Measurements from ENCODE around the gene PRDM2. TPM values are rescaled to one million over a fixed set of nuclear protein-coding genes. Genes with fewer than 3 reads are reported as not detected.
A peak's percentile ranks its signal among the peaks of the same experiment; 100 is the strongest.

PRDM2 gene
- total RNA-seq, 1 experiment from 2014 or later = 64.2 TPM

DNA sequence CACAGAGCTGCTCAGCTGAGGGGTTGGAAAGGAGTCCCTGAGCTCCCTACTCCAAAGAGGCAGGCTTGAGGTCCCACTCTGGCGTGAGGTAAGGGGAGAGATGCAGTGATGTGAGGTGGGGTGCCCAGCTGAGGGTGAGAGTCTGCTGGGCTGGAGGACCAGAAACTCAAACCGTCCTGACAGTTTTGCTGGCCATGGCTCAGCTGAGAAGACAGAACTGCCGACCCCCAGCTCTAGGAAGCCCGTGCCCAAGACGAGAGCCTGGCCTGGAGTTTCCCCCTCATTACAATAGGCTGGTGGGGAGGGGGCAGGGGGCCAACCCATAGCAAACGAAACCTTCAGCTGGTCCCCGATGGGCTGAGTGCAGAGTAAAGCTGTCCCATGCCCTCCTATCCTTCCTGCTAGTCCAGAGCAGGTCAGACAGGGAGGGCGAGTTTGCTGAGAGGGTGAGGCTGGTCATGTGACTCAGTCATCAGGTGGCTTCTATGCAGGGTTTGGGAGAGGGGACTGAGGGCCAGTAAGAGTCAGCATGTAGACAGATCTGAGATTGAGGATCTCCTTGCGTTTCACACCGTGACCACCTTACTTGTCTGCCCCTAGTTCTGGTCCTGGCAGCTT is 129.3 kb downstream of the PRDM2 start:
- intact Hi-C loops (cut with micrococcal nuclease; ENCODE audit: unreplicated experiment) = loop anchor here (2.0 to 5.0 kb wide), 2 partner anchors 132 to 162 kb away; no protein-coding TSS in a partner anchor
- ChIA-PET CTCF (no interaction called here), POLR2A (ENCODE audit: low non-redundant PET) (interaction anchor here (0.6 kb wide), 2 partner anchors 135 to 1428 kb away, joined by 3 read pairs; no protein-coding TSS in a partner anchor)
- Histone ChIP-seq H3K4me1 (ENCODE audit: insufficient read depth, low read length, poor library complexity, severe bottlenecking) (no peaks in the 10 kb centered on the region), H3K27me3 (replicated peaks; ENCODE audit: insufficient read depth, low read depth, low read length, poor library complexity) (no peaks in the 10 kb centered on the region), H3K9me3 (ENCODE audit: low read depth, low read length, poor library complexity, severe bottlenecking) (no peaks in the 10 kb centered on the region), H3K4me3 (ENCODE audit: low read depth, low read length, poor library complexity, severe bottlenecking) (no peak overlapping the region), H3K36me3 (ENCODE audit: insufficient read depth, low read length, poor library complexity, severe bottlenecking) (no peaks in the 10 kb centered on the region), H3K27ac (ENCODE audit: low read depth, low read length, poor library complexity, severe bottlenecking) (no peak overlapping the region)
- no peak for DNase-seq (ENCODE audit: low spot score)
- no TSS peak for BruUV-seq (replicated peaks)
- TF ChIP-seq, protein P1, sequence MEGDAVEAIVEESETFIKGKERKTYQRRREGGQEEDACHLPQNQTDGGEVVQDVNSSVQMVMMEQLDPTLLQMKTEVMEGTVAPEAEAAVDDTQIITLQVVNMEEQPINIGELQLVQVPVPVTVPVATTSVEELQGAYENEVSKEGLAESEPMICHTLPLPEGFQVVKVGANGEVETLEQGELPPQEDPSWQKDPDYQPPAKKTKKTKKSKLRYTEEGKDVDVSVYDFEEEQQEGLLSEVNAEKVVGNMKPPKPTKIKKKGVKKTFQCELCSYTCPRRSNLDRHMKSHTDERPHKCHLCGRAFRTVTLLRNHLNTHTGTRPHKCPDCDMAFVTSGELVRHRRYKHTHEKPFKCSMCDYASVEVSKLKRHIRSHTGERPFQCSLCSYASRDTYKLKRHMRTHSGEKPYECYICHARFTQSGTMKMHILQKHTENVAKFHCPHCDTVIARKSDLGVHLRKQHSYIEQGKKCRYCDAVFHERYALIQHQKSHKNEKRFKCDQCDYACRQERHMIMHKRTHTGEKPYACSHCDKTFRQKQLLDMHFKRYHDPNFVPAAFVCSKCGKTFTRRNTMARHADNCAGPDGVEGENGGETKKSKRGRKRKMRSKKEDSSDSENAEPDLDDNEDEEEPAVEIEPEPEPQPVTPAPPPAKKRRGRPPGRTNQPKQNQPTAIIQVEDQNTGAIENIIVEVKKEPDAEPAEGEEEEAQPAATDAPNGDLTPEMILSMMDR (conservative IDR thresholded peaks at IDR 0.05; ENCODE audit: low read depth, low read length) = peak; percentile 32; the same call in 1 of the 2 replicates
- TF ChIP-seq EZH2 (IDR thresholded peaks at IDR 0.05; ENCODE audit: borderline replicate concordance, low read depth, low read length, poor library complexity, severe bottlenecking) = no peak

DNA sequence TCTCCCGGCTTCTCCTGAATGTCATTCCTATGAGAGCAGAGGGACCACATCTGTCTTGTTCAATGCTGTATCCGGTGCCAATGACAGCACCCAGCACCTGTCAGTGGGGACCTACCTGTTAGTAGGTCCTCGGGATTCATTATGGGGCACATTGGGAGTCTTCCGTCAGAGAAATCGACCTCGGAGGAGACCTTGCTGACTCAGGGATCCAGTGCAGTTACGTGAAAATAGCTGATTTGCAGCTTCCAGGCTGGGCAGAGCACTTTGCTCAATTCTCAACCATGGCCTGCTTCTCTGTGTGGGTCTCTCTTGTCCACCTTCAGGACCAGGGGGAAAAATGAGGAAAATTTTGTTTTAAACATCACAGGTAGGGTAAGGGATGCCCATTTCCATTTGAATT is 130.2 kb downstream of the PRDM2 start:
- no peaks in the 10 kb centered on the region for H3K9me3 ChIP-seq (ENCODE audit: low read depth, low read length, poor library complexity, severe bottlenecking)
- no peak overlapping the region for H3K4me3 ChIP-seq (ENCODE audit: low read depth, low read length, poor library complexity, severe bottlenecking)
- H3K36me3 ChIP-seq (ENCODE audit: insufficient read depth, low read length, poor library complexity, severe bottlenecking) = no peaks in the 10 kb centered on the region
- DNase-seq (ENCODE audit: low spot score) = no peak
- CTCF ChIA-PET = interaction anchor here (0.6 kb wide), 2 partner anchors 126 to 239 kb away, joined by 4 read pairs; no protein-coding TSS in a partner anchor
- intact Hi-C loops (cut with micrococcal nuclease; ENCODE audit: unreplicated experiment) = no loop called here
- POLR2A ChIA-PET (ENCODE audit: low non-redundant PET) = no interaction called here
- H3K27ac ChIP-seq (ENCODE audit: low read depth, low read length, poor library complexity, severe bottlenecking) = no peak overlapping the region
- no peak for TF ChIP-seq EZH2 (IDR thresholded peaks at IDR 0.05; ENCODE audit: borderline replicate concordance, low read depth, low read length, poor library complexity, severe bottlenecking)
- TF ChIP-seq, protein P1 (conservative IDR thresholded peaks at IDR 0.05; ENCODE audit: low read depth, low read length) = no peak
- H3K4me1 ChIP-seq (ENCODE audit: insufficient read depth, low read length, poor library complexity, severe bottlenecking) = no peaks in the 10 kb centered on the region
- no TSS peak for BruUV-seq (replicated peaks)
- H3K27me3 ChIP-seq (replicated peaks; ENCODE audit: insufficient read depth, low read depth, low read length, poor library complexity) = no peaks in the 10 kb centered on the region

DNA sequence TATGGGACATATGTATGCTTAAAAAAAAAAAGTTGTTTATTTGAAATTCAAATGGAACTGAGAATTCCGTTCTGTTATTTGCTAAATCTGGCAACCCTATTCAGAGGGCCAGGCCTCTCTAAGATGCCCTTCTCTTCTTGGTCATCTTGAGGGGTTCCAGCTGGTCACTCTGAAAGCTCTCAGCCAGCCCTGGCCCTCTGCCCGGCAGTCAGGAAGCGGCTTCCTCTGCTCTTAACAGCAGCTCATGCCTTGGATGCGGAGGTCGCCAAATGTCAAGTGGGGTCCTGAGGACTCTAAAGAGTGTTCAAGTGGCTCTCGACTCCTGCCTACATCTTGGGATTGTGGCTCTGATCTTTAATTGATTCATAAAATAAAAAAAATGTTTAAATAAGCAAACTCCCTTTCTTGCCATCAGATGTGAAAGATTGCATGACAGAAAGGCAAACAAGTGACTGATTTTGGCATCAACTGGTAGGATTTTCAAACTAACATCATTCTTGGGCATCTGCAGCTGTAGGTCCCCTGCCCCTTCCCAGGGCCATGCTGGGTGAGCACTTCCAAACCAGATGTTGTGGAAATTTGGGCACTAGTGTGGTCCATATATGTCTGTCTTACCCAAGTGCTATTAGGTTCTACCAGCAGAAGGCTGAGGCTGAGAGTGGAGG is 130.8 kb downstream of the PRDM2 start:
- TF ChIP-seq, protein P1 (conservative IDR thresholded peaks at IDR 0.05; ENCODE audit: low read depth, low read length) = no peak
- no peak for TF ChIP-seq EZH2 (IDR thresholded peaks at IDR 0.05; ENCODE audit: borderline replicate concordance, low read depth, low read length, poor library complexity, severe bottlenecking)
- Histone ChIP-seq H3K4me1 (ENCODE audit: insufficient read depth, low read length, poor library complexity, severe bottlenecking) (no peaks in the 10 kb centered on the region), H3K27ac (ENCODE audit: low read depth, low read length, poor library complexity, severe bottlenecking) (no peak overlapping the region), H3K9me3 (ENCODE audit: low read depth, low read length, poor library complexity, severe bottlenecking) (no peaks in the 10 kb centered on the region), H3K36me3 (ENCODE audit: insufficient read depth, low read length, poor library complexity, severe bottlenecking) (no peaks in the 10 kb centered on the region), H3K27me3 (replicated peaks; ENCODE audit: insufficient read depth, low read depth, low read length, poor library complexity) (no peaks in the 10 kb centered on the region), H3K4me3 (ENCODE audit: low read depth, low read length, poor library complexity, severe bottlenecking) (no peak overlapping the region)
- no peak for DNase-seq (ENCODE audit: low spot score)
- ChIA-PET CTCF (no interaction called here), POLR2A (ENCODE audit: low non-redundant PET) (no interaction called here)
- intact Hi-C loops (cut with micrococcal nuclease; ENCODE audit: unreplicated experiment) = no loop called here
- no TSS peak for BruUV-seq (replicated peaks)
